HG02884 (cell line): ENCODE measurements around the gene MERTK.
"Not testable (repeated sequence)": the region's sequence is repeated elsewhere in the genome, so short reads cannot be mapped to it uniquely, and the experiment has no call there.

ENCODE experiments used
- ATAC-seq: cut with Tn5 transposase; IDR thresholded peaks from one replicate; pipeline ENCODE4 v1.9.1; 2021; ENCODE audit warnings: mild to moderate bottlenecking, moderate library complexity; ENCODE audit not compliant: unreplicated experiment

Gene MERTK

GRCh38 chr2:111944531-111945210, 46.3 kb downstream of the MERTK start:
- no peak for ATAC-seq

GRCh38 chr2:111945444-111946293, 47.3 kb downstream of the MERTK start:
- ATAC-seq: no peak

- no peak for ATAC-seq
Measured at GRCh38 chr2:111946294-111947114, 48.1 kb downstream of the MERTK start.

- ATAC-seq: no peak
Measured at GRCh38 chr2:111947219-111947618, 48.8 kb downstream of the MERTK start.

GRCh38 chr2:111948832-111949231, 50.4 kb downstream of the MERTK start:
- no peak for ATAC-seq

GRCh38 chr2:111950236-111950635, 51.8 kb downstream of the MERTK start:
- no peak for ATAC-seq

- ATAC-seq: no peak
Measured at GRCh38 chr2:111951486-111951885, 53.1 kb downstream of the MERTK start.

- no peak for ATAC-seq
Measured at GRCh38 chr2:111952871-111953452, 54.6 kb downstream of the MERTK start.

- ATAC-seq: no peak
Measured at GRCh38 chr2:111954602-111955332, 56.4 kb downstream of the MERTK start.

- no peak for ATAC-seq
Measured at GRCh38 chr2:111957872-111958354, 59.5 kb downstream of the MERTK start.

- ATAC-seq: no peak
Measured at GRCh38 chr2:111958901-111959300, 60.5 kb downstream of the MERTK start.

GRCh38 chr2:111961663-111962062, 63.3 kb downstream of the MERTK start:
- no peak for ATAC-seq

GRCh38 chr2:111963086-111963485, 64.7 kb downstream of the MERTK start:
- ATAC-seq: not testable (repeated sequence)

- ATAC-seq: not testable (repeated sequence)
Measured at GRCh38 chr2:111963508-111963907, 65.1 kb downstream of the MERTK start.

GRCh38 chr2:111965062-111965461, 66.7 kb downstream of the MERTK start:
- ATAC-seq: no peak

GRCh38 chr2:111966241-111966640, 67.8 kb downstream of the MERTK start:
- ATAC-seq: no peak

- no peak for ATAC-seq
Measured at GRCh38 chr2:111967018-111967417, 68.6 kb downstream of the MERTK start.

GRCh38 chr2:111970453-111970852, 72.0 kb downstream of the MERTK start:
- ATAC-seq: no peak

- ATAC-seq: no peak
Measured at GRCh38 chr2:111972955-111973565, 74.7 kb downstream of the MERTK start.

GRCh38 chr2:111973701-111974100, 75.3 kb downstream of the MERTK start:
- ATAC-seq: no peak
